Smooth muscle cell of the brain vasculature (primary cell): Measurements from ENCODE around the gene PRDM15.

Source experiments
- DNase-seq: peaks from one replicate; pipeline ENCODE4 v3.0.0-alpha.2; 2012; ENCODE audit warnings: low read depth, low spot score

Gene PRDM15

DNA sequence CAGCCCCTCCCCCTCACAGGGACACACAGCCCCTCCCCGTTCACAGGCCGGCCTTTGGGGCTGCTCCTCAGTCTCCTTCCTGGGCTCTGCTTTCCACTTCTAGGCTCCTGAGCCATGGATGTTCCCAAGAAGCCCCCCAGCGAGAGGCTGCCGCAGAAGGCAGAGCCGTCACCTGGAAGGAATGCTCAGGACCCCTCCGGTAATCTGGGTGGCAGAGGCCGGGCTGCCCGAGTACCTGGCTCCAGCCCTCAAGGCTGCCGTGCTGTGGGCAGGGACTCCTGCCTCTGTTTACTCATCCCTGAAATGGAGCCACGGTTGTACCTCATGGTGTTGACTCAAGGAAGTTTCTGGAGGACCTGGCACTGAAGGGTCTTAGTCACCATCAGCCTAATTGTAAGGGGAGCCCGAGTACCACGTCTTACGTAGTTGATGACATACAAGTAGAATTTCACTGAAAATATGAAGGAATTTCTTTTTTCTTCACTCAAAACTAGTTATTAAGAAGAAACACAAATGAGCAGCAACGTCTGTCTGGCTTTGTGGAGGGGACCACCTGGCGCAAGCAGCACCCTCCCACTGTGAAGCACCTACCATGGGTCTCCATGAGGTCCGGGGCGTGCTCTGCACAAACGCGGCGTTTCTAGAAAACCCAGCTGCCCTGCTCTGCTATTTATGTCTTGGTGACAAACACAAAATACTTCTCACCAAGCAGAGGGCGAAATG, 33.7 kb downstream of the PRDM15 start:
- DNase-seq = no peak

DNA sequence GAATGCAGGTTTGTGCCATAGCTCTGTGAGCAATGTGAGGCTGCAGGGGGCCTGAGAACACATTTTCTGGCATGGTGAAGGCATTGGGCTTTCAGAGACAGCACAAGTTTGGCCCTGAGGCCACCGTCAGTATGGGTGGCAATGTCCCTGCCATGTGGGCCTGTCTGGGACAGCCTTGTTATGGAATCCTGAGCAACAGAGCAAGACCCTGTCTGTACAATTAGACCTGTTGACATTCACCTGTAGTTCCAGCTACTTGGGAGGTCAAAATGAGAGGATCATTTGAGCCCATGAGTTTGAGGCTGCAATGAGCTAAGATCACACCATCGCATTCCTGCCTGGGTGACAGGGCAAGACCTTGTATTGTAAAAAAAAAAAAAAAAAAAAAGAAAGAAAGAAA, 35.6 kb downstream of the PRDM15 start:
- DNase-seq = no peak

GRCh38 chr21:41840880-41841279, 38.3 kb downstream of the PRDM15 start:
- DNase-seq = no peak

DNA sequence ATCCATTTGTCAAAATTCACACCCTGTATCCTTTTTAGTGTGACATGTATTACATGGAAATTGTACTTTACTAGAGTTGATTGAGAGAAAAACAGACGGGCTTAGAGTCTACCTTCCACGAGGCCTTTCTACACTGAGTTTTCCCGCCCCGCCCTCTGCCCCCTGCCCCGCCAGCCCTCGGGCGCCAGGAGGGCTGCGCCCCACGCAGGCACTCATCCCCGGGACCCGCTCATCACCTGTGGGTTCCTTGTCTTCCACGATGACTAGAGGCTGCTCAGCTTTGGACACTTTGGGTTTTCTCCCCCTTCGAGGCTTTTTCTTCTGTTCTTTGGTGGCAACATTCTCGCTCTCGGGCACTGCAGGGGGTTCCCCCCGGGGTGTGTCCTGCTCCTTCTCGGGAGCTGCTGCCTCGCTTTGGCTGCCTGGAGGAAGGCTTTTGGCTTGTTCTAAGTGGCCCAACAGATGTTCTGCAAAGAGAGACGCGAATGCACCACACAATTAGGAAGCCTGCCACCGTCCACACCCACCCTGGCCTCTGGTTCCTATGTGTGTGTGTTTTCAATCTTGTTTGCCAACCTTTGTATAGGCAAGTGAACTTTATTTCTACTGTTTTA, 39.6 kb downstream of the PRDM15 start:
- no peak for DNase-seq

- no peak for DNase-seq
Measured at GRCh38 chr21:41837756-41838297, 41.3 kb downstream of the PRDM15 start.

- no peak for DNase-seq
Measured at GRCh38 chr21:41836166-41837015, 42.8 kb downstream of the PRDM15 start.

DNA sequence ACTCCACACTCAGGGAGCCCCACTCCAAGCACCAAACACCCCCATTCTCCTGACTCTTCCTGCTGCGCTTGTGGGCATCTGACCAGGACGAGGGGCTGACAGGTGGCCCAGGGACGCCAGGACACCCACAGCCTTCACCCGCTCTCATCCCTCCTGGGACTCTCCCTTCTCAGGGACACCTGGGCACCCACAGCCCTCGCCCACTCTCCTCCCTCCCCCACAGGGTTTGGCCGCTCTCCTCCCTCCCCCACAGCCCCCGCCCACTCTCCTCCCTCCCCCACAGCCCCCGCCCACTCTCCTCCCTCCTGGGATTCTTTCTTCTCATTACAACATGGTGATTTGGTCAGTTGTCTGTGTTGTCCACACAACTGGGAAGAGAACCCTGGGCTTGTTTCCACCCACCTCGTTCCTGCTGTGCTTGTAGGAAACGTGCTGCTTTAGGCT, 43.4 kb downstream of the PRDM15 start:
- no peak for DNase-seq

- DNase-seq = no peak
Measured at GRCh38 chr21:41834926-41835663, 44.0 kb downstream of the PRDM15 start.

DNA sequence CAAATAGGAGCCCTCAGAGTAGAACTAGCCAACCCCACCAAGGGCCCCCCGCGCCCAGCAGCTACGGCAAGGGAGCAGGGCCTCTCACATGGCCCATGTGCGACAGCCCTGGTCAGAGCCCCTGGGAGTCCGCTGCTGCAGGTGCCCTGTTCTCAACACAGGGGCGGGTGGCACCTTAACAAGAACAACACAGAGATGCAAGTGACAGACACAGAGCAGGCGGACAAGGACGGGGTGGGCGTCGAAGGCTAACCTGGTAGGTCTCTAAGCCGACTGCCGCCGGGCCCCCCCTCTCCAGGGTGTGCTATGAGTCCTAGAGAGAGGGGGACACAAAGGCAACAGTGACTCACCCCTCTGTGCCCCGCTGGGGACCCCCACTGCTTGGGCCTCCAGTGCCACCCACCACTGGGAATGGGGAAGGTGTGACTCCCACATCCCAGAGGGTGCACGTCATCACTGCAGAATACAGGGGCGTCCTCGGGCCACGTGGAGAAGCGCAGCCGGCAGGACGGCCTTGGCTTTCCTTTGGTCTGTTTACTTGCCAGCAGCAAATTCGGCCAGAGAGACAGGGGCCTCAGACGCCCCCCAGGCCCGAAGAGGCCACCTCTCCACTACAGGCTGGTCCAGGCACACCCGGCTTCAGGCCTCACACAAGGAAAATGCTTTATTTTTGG, 44.8 kb downstream of the PRDM15 start:
- DNase-seq = no peak

GRCh38 chr21:41833497-41834115, 45.5 kb downstream of the PRDM15 start:
- DNase-seq = no peak

- DNase-seq = no peak
Measured at GRCh38 chr21:41832596-41833496, 46.3 kb downstream of the PRDM15 start.

GRCh38 chr21:41831866-41832595, 47.1 kb downstream of the PRDM15 start:
- DNase-seq = no peak

GRCh38 chr21:41831453-41831831, 47.7 kb downstream of the PRDM15 start:
- DNase-seq = no peak

GRCh38 chr21:41830764-41831452, 48.2 kb downstream of the PRDM15 start:
- DNase-seq = no peak

DNA sequence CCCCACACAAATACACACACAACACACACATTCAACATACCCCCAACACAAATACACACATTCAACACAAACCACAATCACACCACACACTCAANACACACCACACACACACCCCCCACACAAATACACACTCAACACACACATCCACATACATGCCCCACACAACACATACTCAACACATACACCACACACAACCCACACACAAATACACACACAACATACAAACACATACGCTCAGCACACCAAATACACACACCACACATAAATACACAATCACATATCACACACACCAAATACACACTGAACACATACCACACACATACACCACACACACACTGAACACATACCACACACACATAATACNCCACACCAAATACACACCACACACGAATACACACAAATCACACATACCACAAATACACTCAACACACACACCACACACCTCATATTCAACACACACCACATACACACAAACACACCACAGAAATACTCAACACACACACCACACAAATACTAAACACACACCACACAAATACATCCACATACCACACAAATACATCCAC, 48.9 kb downstream of the PRDM15 start:
- DNase-seq = no peak

DNA sequence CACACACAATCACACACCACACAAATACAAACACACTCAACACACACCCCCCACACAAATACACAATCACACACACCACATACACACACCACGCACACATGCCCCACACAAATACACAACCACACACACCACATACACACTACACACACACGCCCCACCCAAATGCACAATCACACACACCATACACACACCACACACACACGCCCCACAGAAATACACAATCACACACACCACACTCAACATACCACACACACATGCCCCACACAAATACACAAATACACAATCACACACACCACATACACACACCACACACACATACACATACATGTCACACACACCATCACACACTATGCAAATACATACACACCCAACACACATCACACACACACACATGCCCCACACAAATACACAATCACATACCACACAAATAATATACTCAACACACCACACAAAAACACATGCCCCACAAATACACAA, 50.2 kb downstream of the PRDM15 start:
- DNase-seq = no peak

DNA sequence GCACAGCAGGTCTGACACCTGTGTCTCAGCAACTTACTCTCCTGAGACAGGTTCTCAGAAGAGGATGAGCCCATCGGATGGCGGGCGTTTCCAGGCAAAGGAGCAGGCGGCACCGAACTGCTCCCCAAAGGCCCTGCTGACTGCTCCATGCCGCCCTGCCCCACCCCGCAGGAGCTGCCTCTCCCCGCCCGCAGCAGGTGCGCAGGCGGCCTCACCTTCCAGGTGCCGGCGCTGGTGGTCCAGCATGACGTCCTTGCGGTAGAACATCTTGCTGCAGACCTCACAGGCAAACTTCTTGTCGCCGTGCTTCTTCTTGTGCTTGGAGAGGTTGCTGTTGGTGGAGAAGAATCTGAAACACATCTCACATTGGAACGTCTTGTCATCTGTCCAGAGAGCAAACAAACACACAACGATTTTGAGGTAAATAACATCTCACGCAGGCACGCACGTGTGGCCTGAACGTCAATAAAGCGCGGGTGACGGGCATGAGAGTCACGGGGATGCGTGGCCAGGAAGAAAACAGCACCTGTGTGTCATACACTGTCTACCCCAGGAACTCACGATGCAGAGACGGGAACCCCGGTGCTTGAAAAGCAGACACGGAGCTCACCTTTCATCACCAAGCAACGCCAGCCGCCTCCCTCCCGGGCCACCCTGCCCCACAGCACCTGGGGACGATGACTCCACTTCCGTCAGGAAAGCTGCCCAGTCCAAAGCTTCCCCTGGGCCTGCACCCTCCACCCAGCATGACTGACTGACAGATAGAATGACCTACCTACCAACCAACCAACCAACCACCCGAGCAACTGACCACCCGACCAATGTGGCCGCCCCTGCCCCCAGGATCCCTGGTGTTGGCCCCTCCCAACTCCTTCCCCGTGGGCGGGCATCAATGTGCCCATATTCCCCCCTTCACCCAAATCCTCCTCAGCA, 50.9 kb downstream of the PRDM15 start:
- DNase-seq = no peak
